ENCODE measurements around the gene AGK. TPM values are rescaled to one million over a fixed set of nuclear protein-coding genes. Genes with fewer than 3 reads are reported as not detected.

The AGK gene
- total RNA-seq, 1 donor from 2014 or later: 25.6 TPM

DNA sequence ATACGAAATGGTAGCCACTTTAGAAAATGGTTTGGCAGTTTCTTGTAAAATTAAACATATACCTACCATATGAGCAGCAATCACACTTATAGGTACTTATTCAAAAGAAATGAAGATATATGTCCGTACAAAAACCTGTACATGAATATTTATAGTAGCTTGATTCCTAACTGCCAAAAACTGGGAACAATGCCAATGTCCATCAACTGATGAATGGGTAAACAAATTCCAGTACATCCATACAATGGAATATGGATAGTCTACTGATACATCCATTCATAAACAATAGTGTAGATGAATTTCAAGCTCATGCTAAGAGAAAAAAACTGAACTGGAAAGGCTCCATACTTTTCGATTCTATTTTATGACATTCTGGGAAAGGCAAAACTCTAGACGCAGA, 68.5 kb downstream of the AGK start:
- Mint-ChIP-seq H3K4me1 (ENCODE audit: low read depth) (no peaks in the 10 kb centered on the region), H3K27me3 (no peaks in the 10 kb centered on the region), H3K9me3 (ENCODE audit: low read depth) (no peaks in the 10 kb centered on the region), H3K36me3 (ENCODE audit: insufficient read depth) (peaks cover 26% of the 10 kb centered on the region), H3K4me3 (ENCODE audit: low read depth) (no peak overlapping the region), H3K27ac (no peak overlapping the region)
- no peak for DNase-seq (ENCODE audit: low spot score, unreplicated experiment)
- TF ChIP-seq, protein P1, sequence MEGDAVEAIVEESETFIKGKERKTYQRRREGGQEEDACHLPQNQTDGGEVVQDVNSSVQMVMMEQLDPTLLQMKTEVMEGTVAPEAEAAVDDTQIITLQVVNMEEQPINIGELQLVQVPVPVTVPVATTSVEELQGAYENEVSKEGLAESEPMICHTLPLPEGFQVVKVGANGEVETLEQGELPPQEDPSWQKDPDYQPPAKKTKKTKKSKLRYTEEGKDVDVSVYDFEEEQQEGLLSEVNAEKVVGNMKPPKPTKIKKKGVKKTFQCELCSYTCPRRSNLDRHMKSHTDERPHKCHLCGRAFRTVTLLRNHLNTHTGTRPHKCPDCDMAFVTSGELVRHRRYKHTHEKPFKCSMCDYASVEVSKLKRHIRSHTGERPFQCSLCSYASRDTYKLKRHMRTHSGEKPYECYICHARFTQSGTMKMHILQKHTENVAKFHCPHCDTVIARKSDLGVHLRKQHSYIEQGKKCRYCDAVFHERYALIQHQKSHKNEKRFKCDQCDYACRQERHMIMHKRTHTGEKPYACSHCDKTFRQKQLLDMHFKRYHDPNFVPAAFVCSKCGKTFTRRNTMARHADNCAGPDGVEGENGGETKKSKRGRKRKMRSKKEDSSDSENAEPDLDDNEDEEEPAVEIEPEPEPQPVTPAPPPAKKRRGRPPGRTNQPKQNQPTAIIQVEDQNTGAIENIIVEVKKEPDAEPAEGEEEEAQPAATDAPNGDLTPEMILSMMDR (IDR thresholded peaks at IDR 0.05; ENCODE audit: unreplicated experiment): no peak

DNA sequence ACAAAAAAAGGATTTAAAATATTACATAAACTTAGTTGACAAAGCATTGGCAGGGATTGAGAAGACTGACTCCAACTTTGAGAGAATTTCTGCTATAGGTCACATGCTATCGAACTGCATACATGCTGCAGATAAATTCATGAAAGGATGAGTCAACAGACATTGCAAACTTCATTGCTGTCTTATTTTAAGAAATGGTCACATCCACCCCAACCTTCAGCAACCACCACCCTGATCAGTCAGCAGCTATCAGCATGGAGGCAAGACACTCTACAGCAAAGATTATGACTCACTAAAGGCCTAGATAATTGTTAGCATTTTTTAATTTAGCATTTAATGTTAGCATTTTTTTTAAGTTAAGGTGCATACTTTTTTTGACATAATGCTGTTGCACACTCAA, 73.6 kb downstream of the AGK start:
- Mint-ChIP-seq H3K4me1 (ENCODE audit: low read depth) (no peaks in the 10 kb centered on the region), H3K36me3 (ENCODE audit: insufficient read depth) (peaks cover 27% of the 10 kb centered on the region), H3K9me3 (ENCODE audit: low read depth) (no peaks in the 10 kb centered on the region), H3K27me3 (no peaks in the 10 kb centered on the region), H3K27ac (no peak overlapping the region), H3K4me3 (ENCODE audit: low read depth) (no peak overlapping the region)
- TF ChIP-seq, protein P1 (IDR thresholded peaks at IDR 0.05; ENCODE audit: unreplicated experiment): no peak
- no peak for DNase-seq (ENCODE audit: low spot score, unreplicated experiment)

DNA sequence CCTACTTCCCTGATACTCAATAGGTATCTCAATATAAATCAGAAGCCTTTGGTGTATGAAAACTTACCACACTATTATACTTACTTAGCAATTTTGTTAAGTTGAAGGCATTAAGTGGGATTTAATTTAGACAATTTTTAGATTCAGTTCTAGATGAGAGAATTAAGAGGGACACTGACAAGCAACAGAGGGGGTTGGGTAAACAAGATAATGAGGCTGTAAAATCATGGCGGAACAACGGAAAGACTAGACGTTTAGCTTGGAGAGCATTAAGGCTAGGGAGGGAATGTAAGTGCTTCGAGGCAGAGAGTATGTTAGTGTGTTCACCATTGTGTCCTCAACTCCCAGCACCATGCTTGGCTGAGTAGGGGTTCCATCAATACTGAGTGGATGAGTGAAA, 79.4 kb downstream of the AGK start:
- H3K27ac Mint-ChIP-seq: no peak overlapping the region
- no peaks in the 10 kb centered on the region for H3K27me3 Mint-ChIP-seq

DNA sequence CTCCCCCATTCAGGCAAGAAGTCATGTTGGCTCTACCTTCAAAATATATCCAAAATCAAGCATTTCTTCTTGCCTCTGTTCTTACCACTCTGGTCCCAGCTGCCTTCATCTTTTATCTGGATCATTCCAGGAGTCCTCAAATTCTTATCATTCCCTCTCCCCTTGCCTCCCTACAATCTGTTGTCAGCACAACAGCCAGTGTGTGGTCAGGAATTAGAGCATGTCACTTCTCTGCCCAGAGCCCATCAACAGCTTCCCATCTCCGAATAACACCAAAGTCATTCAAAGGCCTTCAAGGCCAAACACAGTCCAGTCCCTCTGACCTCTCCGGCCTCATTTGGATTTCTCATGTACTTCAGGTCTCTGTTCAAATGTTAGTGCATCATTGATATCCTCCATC, 80.3 kb downstream of the AGK start:
- no peak overlapping the region for H3K4me3 Mint-ChIP-seq (ENCODE audit: low read depth)
- H3K9me3 Mint-ChIP-seq (ENCODE audit: low read depth): no peaks in the 10 kb centered on the region
- H3K4me1 Mint-ChIP-seq (ENCODE audit: low read depth): no peaks in the 10 kb centered on the region
- H3K27me3 Mint-ChIP-seq: no peaks in the 10 kb centered on the region
- H3K27ac Mint-ChIP-seq: no peak overlapping the region
- DNase-seq (ENCODE audit: low spot score, unreplicated experiment): no peak
- TF ChIP-seq, protein P1 (IDR thresholded peaks at IDR 0.05; ENCODE audit: unreplicated experiment): no peak
- peaks cover 1% of the 10 kb centered on the region for H3K36me3 Mint-ChIP-seq (ENCODE audit: insufficient read depth)

More for the DNA sequence above, 79.4 kb downstream of the AGK start:
- no peaks in the 10 kb centered on the region for H3K9me3 Mint-ChIP-seq (ENCODE audit: low read depth)
- TF ChIP-seq, protein P1 (IDR thresholded peaks at IDR 0.05; ENCODE audit: unreplicated experiment): no peak
- H3K36me3 Mint-ChIP-seq (ENCODE audit: insufficient read depth): peaks cover 1% of the 10 kb centered on the region
- no peak for DNase-seq (ENCODE audit: low spot score, unreplicated experiment)
- no peaks in the 10 kb centered on the region for H3K4me1 Mint-ChIP-seq (ENCODE audit: low read depth)
- H3K4me3 Mint-ChIP-seq (ENCODE audit: low read depth): no peak overlapping the region

DNA sequence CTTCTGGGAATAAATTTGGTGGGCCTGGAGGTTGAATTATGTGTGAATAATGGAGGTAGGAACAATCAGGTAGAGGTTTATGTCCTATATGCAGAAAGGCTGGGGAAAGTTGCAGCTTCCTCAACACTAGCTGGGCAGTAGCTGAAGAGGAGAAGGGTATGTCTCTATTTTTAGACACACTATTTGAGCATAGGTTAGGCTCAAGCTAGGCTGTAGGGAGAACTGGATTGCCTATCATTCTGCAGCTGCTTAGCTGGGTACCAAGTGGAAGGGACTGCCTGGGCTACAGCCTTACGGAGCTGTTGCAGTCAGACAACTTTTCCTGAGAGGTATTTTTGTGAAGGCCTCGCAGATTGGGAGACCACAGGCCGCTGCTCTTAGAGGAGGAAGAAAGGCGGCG, 82.9 kb downstream of the AGK start:
- no peak for DNase-seq (ENCODE audit: low spot score, unreplicated experiment)
- H3K4me1 Mint-ChIP-seq (ENCODE audit: low read depth): no peaks in the 10 kb centered on the region
- peaks cover 1% of the 10 kb centered on the region for H3K36me3 Mint-ChIP-seq (ENCODE audit: insufficient read depth)
- H3K4me3 Mint-ChIP-seq (ENCODE audit: low read depth): no peak overlapping the region
- TF ChIP-seq, protein P1 (IDR thresholded peaks at IDR 0.05; ENCODE audit: unreplicated experiment): no peak
- H3K27ac Mint-ChIP-seq: no peak overlapping the region
- H3K9me3 Mint-ChIP-seq (ENCODE audit: low read depth): no peaks in the 10 kb centered on the region
- no peaks in the 10 kb centered on the region for H3K27me3 Mint-ChIP-seq

Data from progenitor cell of endocrine pancreas (in vitro differentiated cells).